ENCODE data around the gene RABEP1. TPM values are rescaled to one million over a fixed set of nuclear protein-coding genes. Genes with fewer than 3 reads are reported as not detected.

RABEP1 gene
- total RNA-seq, 2 experiments from 2014 or later = 27.4 to 31.8 TPM

- peaks cover 14% of the 10 kb centered on the region for H3K4me1 Mint-ChIP-seq (ENCODE audit: low read depth)
- POLR2A ChIA-PET = no interaction called here
- Histone ChIP-seq H3K4me1 (ENCODE audit: insufficient read depth, low read length) (peaks cover 5% of the 10 kb centered on the region), H3K36me3 (ENCODE audit: insufficient read depth, low read length) (peaks cover 83% of the 10 kb centered on the region), H3K9me3 (ENCODE audit: control insufficient read depth in 1 of 2, insufficient read depth in 1 of 2, low read length in 2 of 2) (no peaks in the 10 kb centered on the region), H3K4me3 (ENCODE audit: low read length) (no peak overlapping the region), H3K27ac (ENCODE audit: low read depth in 1 of 2, low read length in 2 of 2) (no peak overlapping the region), H3K27me3 (ENCODE audit: control insufficient read depth in 1 of 2, insufficient read depth in 2 of 2, low read length in 2 of 2) (no peaks in the 10 kb centered on the region)
- no peak for ATAC-seq (ENCODE audit: poor library complexity)
- no peaks in the 10 kb centered on the region for H3K27me3 Mint-ChIP-seq
- intact Hi-C loops (cut with DNase I, micrococcal nuclease) = no loop called here
- CTCF ChIA-PET = no interaction called here
- H3K4me3 Mint-ChIP-seq = no peak overlapping the region
- DNase-seq = no peak
- no peak overlapping the region for H3K27ac Mint-ChIP-seq
- no peaks in the 10 kb centered on the region for H3K9me3 Mint-ChIP-seq
- peaks cover 87% of the 10 kb centered on the region for H3K36me3 Mint-ChIP-seq (ENCODE audit: low read depth)
- TF ChIP-seq CTCF (IDR thresholded peaks at IDR 0.05) = no peak
Observed at GRCh38 chr17:5391678-5392077, 109.6 kb downstream of the RABEP1 start.

GRCh38 chr17:5396612-5397011 lies 114.5 kb downstream of the RABEP1 start:
- Mint-ChIP-seq H3K4me1 (ENCODE audit: low read depth) (peaks cover 6% of the 10 kb centered on the region), H3K9me3 (no peaks in the 10 kb centered on the region), H3K27me3 (no peaks in the 10 kb centered on the region), H3K36me3 (ENCODE audit: low read depth) (peaks cover 87% of the 10 kb centered on the region), H3K4me3 (no peak overlapping the region), H3K27ac (no peak overlapping the region)
- Histone ChIP-seq H3K27me3 (ENCODE audit: control insufficient read depth in 1 of 2, insufficient read depth in 2 of 2, low read length in 2 of 2) (no peaks in the 10 kb centered on the region), H3K9me3 (ENCODE audit: control insufficient read depth in 1 of 2, insufficient read depth in 1 of 2, low read length in 2 of 2) (no peaks in the 10 kb centered on the region), H3K27ac (ENCODE audit: low read depth in 1 of 2, low read length in 2 of 2) (no peak overlapping the region), H3K4me1 (ENCODE audit: insufficient read depth, low read length) (no peaks in the 10 kb centered on the region), H3K36me3 (ENCODE audit: insufficient read depth, low read length) (peaks cover 80% of the 10 kb centered on the region), H3K4me3 (ENCODE audit: low read length) (no peak overlapping the region)
- ATAC-seq (ENCODE audit: poor library complexity) (no peak), DNase-seq (no peak)
- no peak for TF ChIP-seq CTCF (IDR thresholded peaks at IDR 0.05)
- ChIA-PET POLR2A (no interaction called here), CTCF (no interaction called here)
- intact Hi-C loops (cut with DNase I, micrococcal nuclease) = no loop called here

GRCh38 chr17:5399767-5400166 lies 117.7 kb downstream of the RABEP1 start:
- intact Hi-C loops (cut with DNase I, micrococcal nuclease) = no loop called here
- POLR2A ChIA-PET = no interaction called here
- H3K36me3 Mint-ChIP-seq (ENCODE audit: low read depth) = peaks cover 74% of the 10 kb centered on the region
- Histone ChIP-seq H3K9me3 (ENCODE audit: control insufficient read depth in 1 of 2, insufficient read depth in 1 of 2, low read length in 2 of 2) (no peaks in the 10 kb centered on the region), H3K36me3 (ENCODE audit: insufficient read depth, low read length) (peaks cover 77% of the 10 kb centered on the region), H3K27ac (ENCODE audit: low read depth in 1 of 2, low read length in 2 of 2) (no peak overlapping the region), H3K4me3 (ENCODE audit: low read length) (no peak overlapping the region), H3K4me1 (ENCODE audit: insufficient read depth, low read length) (no peaks in the 10 kb centered on the region), H3K27me3 (ENCODE audit: control insufficient read depth in 1 of 2, insufficient read depth in 2 of 2, low read length in 2 of 2) (no peaks in the 10 kb centered on the region)
- CTCF ChIA-PET = no interaction called here
- DNase-seq (no peak), ATAC-seq (ENCODE audit: poor library complexity) (no peak)
- H3K27me3 Mint-ChIP-seq = no peaks in the 10 kb centered on the region
- no peak overlapping the region for H3K27ac Mint-ChIP-seq
- no peak overlapping the region for H3K4me3 Mint-ChIP-seq
- no peak for TF ChIP-seq CTCF (IDR thresholded peaks at IDR 0.05)
- H3K9me3 Mint-ChIP-seq = no peaks in the 10 kb centered on the region
- no peaks in the 10 kb centered on the region for H3K4me1 Mint-ChIP-seq (ENCODE audit: low read depth)
